HCT116 (cell line): ENCODE results near the gene ABLIM1. TPM values are rescaled to one million over a fixed set of nuclear protein-coding genes. Genes with fewer than 3 reads are reported as not detected.

ENCODE experiments used
- ATAC-seq: fragments of 200-7000 bp; cut with Tn5 transposase; 2 replicates; pipeline ENCODE4 v1.9.1; 2020; ENCODE audit warnings: mild to moderate bottlenecking, moderate library complexity
- BruUV-seq: library from RNA; stranded (reverse); fragments of 400-500 nt; replicated peaks from 2 replicates; lab custom pipeline; 2021; lab: Mats Ljungman, UMichigan
- CTCF ChIA-PET: fragments of 300-600 bp; sonication (Branson Sonifier 250); formaldehyde crosslinking; loops from one replicate; lab custom pipeline; 2021; ENCODE audit warnings: antibody characterized with exemption; lab: Charles Lee
- POLR2A ChIA-PET: fragments of 300-600, 350-600 bp; sonication (Branson Sonifier 250); formaldehyde crosslinking; loops from one replicate; lab custom pipeline; 2021; ENCODE audit warnings: antibody characterized with exemption; lab: Charles Lee
- RAD21 ChIA-PET, 2 experiments: fragments of 300-600 bp; sonication (Branson Sonifier 250); formaldehyde crosslinking; loops; one replicate each; lab custom pipeline; 2023; ENCODE audit warnings: low total read pairs in 2 of 2; ENCODE audit not compliant: uncharacterized antibody in 2 of 2, unreplicated experiment in 2 of 2, low non-redundant PET in 1 of 2; lab: Charles Lee
- DNase-seq: peaks from one replicate; pipeline ENCODE4 v3.0.0-alpha.2; 2010; ENCODE audit warnings: low read depth, low spot score
- H2AFZ ChIP-seq: fragments of 200-600 bp; shearing (Covaris generic), sonication (generic); 2 replicates; pipeline ENCODE4 v1.6.1; 2017; ENCODE audit warnings: low read depth, mixed run types, mixed read lengths, antibody characterized with exemption, low read length; ENCODE audit not compliant: poor library complexity, severe bottlenecking
- H3K27ac ChIP-seq: 2 replicates; pipeline ENCODE4 v1.5.1; 2012; ENCODE audit warnings: low read depth, low read length
- H3K27me3 ChIP-seq: fragments of 200-600 bp; sonication (generic); 2 replicates; pipeline ENCODE4 v1.6.1; 2016; ENCODE audit warnings: mixed run types, low read length, mixed read lengths; ENCODE audit not compliant: insufficient read depth
- H3K36me3 ChIP-seq, 2 experiments: fragments of 200-500 bp in 1 of 2; fragments of 200-600 bp in 1 of 2; sonication (Bioruptor generic) in 1 of 2; sonication (generic) in 1 of 2; 2 replicates each; pipeline versions ENCODE4 v1.5.1 to v1.6.1; 2014 to 2016; ENCODE audit warnings: low read length in 2 of 2, inconsistent platforms in 1 of 2, mixed read lengths in 1 of 2, mixed run types in 1 of 2; ENCODE audit not compliant: insufficient read depth in 2 of 2, control insufficient read depth in 1 of 2
- H3K4me1 ChIP-seq, 2 experiments: fragments of 200-600 bp in 1 of 2; sonication (generic) in 1 of 2; 2 replicates each; pipeline versions ENCODE4 v1.5.1 to v1.6.1; 2012 to 2017; ENCODE audit warnings: low read length in 2 of 2, inconsistent platforms in 1 of 2, mild to moderate bottlenecking in 1 of 2, mixed read lengths in 1 of 2, mixed run types in 1 of 2, moderate library complexity in 1 of 2; ENCODE audit not compliant: insufficient read depth in 2 of 2, control insufficient read depth in 1 of 2
- H3K4me2 ChIP-seq: fragments of 200-600 bp; sonication (generic); 2 replicates; pipeline ENCODE4 v1.6.1; 2017; ENCODE audit warnings: mixed run types, low read length, mixed read lengths
- H3K4me3 ChIP-seq, 2 experiments: fragments of 200-600 bp in 1 of 2; sonication (generic) in 1 of 2; replicated peaks in 1 of 2; 2 replicates each; pipeline ENCODE4 v1.5.1; 2011 to 2016; ENCODE audit warnings: low read length in 2 of 2, control low read depth in 1 of 2, low read depth in 1 of 2, mild to moderate bottlenecking in 1 of 2, mixed read lengths in 1 of 2, mixed run types in 1 of 2
- H3K79me2 ChIP-seq: fragments of 200-600 bp; sonication (generic); 2 replicates; pipeline ENCODE4 v1.6.1; 2017; ENCODE audit warnings: mild to moderate bottlenecking, mixed run types, low read length, moderate library complexity, mixed read lengths; ENCODE audit not compliant: insufficient read depth
- H3K9ac ChIP-seq: fragments of 200-600 bp; sonication (generic); 2 replicates; pipeline ENCODE4 v1.6.1; 2016; ENCODE audit warnings: low read length, mixed read lengths
- H3K9me2 ChIP-seq: fragments of 200-600 bp; sonication (generic), shearing (Covaris generic); 2 replicates; pipeline ENCODE4 v1.6.1; 2017; ENCODE audit warnings: mixed run types, mild to moderate bottlenecking, moderate library complexity; ENCODE audit not compliant: insufficient read depth
- H3K9me3 ChIP-seq, 2 experiments: fragments of 200-500 bp in 1 of 2; fragments of 200-600 bp in 1 of 2; sonication (Bioruptor generic) in 1 of 2; sonication (generic) in 1 of 2; 2 replicates each; pipeline ENCODE4 v1.6.1; 2014 to 2017; ENCODE audit warnings: low read length in 2 of 2, mixed read lengths in 2 of 2, inconsistent platforms in 1 of 2, low read depth in 1 of 2, mild to moderate bottlenecking in 1 of 2, mixed run types in 1 of 2, moderate library complexity in 1 of 2; ENCODE audit not compliant: control insufficient read depth in 1 of 2, insufficient read depth in 1 of 2
- H4K20me1 ChIP-seq: fragments of 200-600 bp; sonication (generic), shearing (Covaris generic); 2 replicates; pipeline ENCODE4 v1.6.1; 2017; ENCODE audit warnings: mixed run types, mild to moderate bottlenecking, moderate library complexity; ENCODE audit not compliant: insufficient read depth
- ELF1 ChIP-seq: IDR thresholded peaks from 2 replicates; pipeline ENCODE4 v1.6.1; 2012; ENCODE audit warnings: low read depth, borderline replicate concordance
- EZH2 ChIP-seq: fragments of 200-600 bp; sonication (generic); IDR thresholded peaks from 2 replicates; pipeline ENCODE4 v1.6.1; 2017; ENCODE audit warnings: antibody characterized with exemption, mixed run types
- EZH2phosphoT487 ChIP-seq: fragments of 200-600 bp; IDR thresholded peaks from 2 replicates; pipeline ENCODE4 v1.6.1; 2018; ENCODE audit warnings: antibody characterized with exemption, borderline replicate concordance
- JUND ChIP-seq: IDR thresholded peaks from 2 replicates; pipeline ENCODE4 v1.6.1; 2012
- MAX ChIP-seq: IDR thresholded peaks from 2 replicates; pipeline ENCODE4 v1.6.1; 2012
- REST ChIP-seq: IDR thresholded peaks from 2 replicates; pipeline ENCODE4 v1.6.1; 2012; ENCODE audit warnings: low read depth
- SRF ChIP-seq: IDR thresholded peaks from 2 replicates; pipeline ENCODE4 v1.6.1; 2012; ENCODE audit warnings: low read depth
- TCF7L2 ChIP-seq: IDR thresholded peaks from 2 replicates; pipeline ENCODE4 v1.7.0; 2011; ENCODE audit warnings: borderline replicate concordance, inconsistent platforms; ENCODE audit not compliant: insufficient read depth, insufficient read length; ENCODE audit errors: extremely low read depth
- YY1 ChIP-seq: IDR thresholded peaks from 2 replicates; pipeline ENCODE4 v1.6.1; 2011; ENCODE audit warnings: low read length, low read depth, moderate library complexity, mild to moderate bottlenecking; ENCODE audit not compliant: insufficient replicate concordance; ENCODE audit errors: extremely low read depth
- ZBTB33 ChIP-seq: IDR thresholded peaks from 2 replicates; pipeline ENCODE4 v1.6.1; 2011; ENCODE audit warnings: mild to moderate bottlenecking, low read length, moderate library complexity; ENCODE audit not compliant: insufficient replicate concordance; ENCODE audit errors: extremely low read depth
- ZFX ChIP-seq: fragments of 450-650 bp; IDR thresholded peaks from 2 replicates; pipeline ENCODE4 v1.6.1; 2017
- ZNF274 ChIP-seq: fragments of 200-500 bp; sonication (Bioruptor generic); IDR thresholded peaks from 2 replicates; pipeline ENCODE4 v1.6.1; 2014; ENCODE audit warnings: mild to moderate bottlenecking, low read depth, low read length, inconsistent platforms
- intact Hi-C: fragments of 100-400 bp; cut with micrococcal nuclease; formaldehyde crosslinking; loops from 2 replicates; pipeline ENCODE4 v1.10.0; 2022
- total RNA-seq: library from RNA; stranded (reverse); gene quantifications from one replicate; pipeline ENCODE4 v1.2.1, GENCODE V29; 2021; ENCODE audit not compliant: unreplicated experiment

The ABLIM1 gene
- total RNA-seq, 1 experiment from 2014 or later: 96.2 TPM

- TF ChIP-seq EZH2: no peak
- no peak for TF ChIP-seq YY1
- TF ChIP-seq REST: no peak
- no peak for TF ChIP-seq ZFX
- TF ChIP-seq SRF: no peak
These were observed 7.8 kb upstream of the ABLIM1 start (continued) for GRCh38 chr10:114665873-114666272.

GRCh38 chr10:114665406-114665805 lies 7.3 kb upstream of the ABLIM1 start:
- ATAC-seq (no peak), DNase-seq (no peak)
- intact Hi-C loops: no loop called here
- Histone ChIP-seq H3K27me3 (peaks cover 23% of the 10 kb centered on the region; the same call in 1 of the 2 replicates), H3K4me1 (no peaks in the 10 kb centered on the region), H3K4me3 (no peak overlapping the region)
- no peak for TF ChIP-seq ELF1
- TF ChIP-seq YY1: no peak
- TF ChIP-seq EZH2: no peak
- no peak for TF ChIP-seq TCF7L2
- no peak for TF ChIP-seq MAX
- no peak for TF ChIP-seq JUND
- no peak for TF ChIP-seq SRF
- TF ChIP-seq ZNF274: no peak
- TF ChIP-seq EZH2phosphoT487: no peak
- TF ChIP-seq ZBTB33: no peak
- TF ChIP-seq, all 23 proteins: peak for 0
- Histone ChIP-seq H3K36me3 (no peaks in the 10 kb centered on the region), H3K9ac (no peak overlapping the region), H3K9me2 (no peaks in the 10 kb centered on the region), H4K20me1 (no peaks in the 10 kb centered on the region), H3K79me2 (no peaks in the 10 kb centered on the region), H2AFZ (no peak overlapping the region), H3K9me3 (no peaks in the 10 kb centered on the region), H3K27ac (no peak overlapping the region), H3K4me2 (no peak overlapping the region)
- ChIA-PET CTCF (no interaction called here), RAD21 (no interaction called here), POLR2A (no interaction called here)
- BruUV-seq: no TSS peak
